SK-N-SH (cell line): ENCODE data around the gene WDR82. TPM values are rescaled to one million over a fixed set of nuclear protein-coding genes. Genes with fewer than 3 reads are reported as not detected.

ENCODE experiments used
- CTCF ChIA-PET: fragments of 300-600, 350-600 bp; formaldehyde crosslinking; extraction: SDS; loops from one replicate; lab custom pipeline; 2021; lab: Yijun Ruan, JAX
- POLR2A ChIA-PET: fragments of 350-600 bp; sonication (Branson Sonifier 250); formaldehyde crosslinking; extraction: SDS; loops from one replicate; lab custom pipeline; 2020; ENCODE audit warnings: antibody characterized with exemption, inconsistent platforms; lab: Yijun Ruan, JAX
- DNase-seq: peaks from one replicate; pipeline ENCODE4 v3.0.0; 2012
- H2AFZ ChIP-seq: fragments of 200-600 bp; sonication (generic); 2 replicates; pipeline ENCODE4 v1.8.1; 2016; ENCODE audit warnings: antibody characterized with exemption, mild to moderate bottlenecking, low read depth
- H3F3A ChIP-seq: fragments of 200-600 bp; sonication (generic); replicated peaks from 2 replicates; pipeline ENCODE3; 2016; ENCODE audit warnings: antibody characterized with exemption, mild to moderate bottlenecking; ENCODE audit not compliant: insufficient read depth
- H3K27ac ChIP-seq, 2 experiments: fragments of 200-500 bp in 1 of 2; fragments of 200-600 bp in 1 of 2; sonication (Bioruptor generic) in 1 of 2; sonication (generic), shearing (Covaris generic) in 1 of 2; 2 replicates each; pipeline versions ENCODE4 v1.5.1 to v1.6.1; 2014 to 2016; ENCODE audit warnings: low read depth in 2 of 2, inconsistent platforms in 1 of 2, low read length in 1 of 2, mild to moderate bottlenecking in 1 of 2, mixed read lengths in 1 of 2
- H3K27me3 ChIP-seq: fragments of 200-600 bp; sonication (generic), shearing (Covaris generic); 2 replicates; pipeline ENCODE4 v1.6.1; 2016; ENCODE audit warnings: mixed run types; ENCODE audit not compliant: insufficient read depth
- H3K36me3 ChIP-seq, 2 experiments: fragments of 200-500 bp in 1 of 2; fragments of 200-600 bp in 1 of 2; sonication (Bioruptor generic) in 1 of 2; sonication (generic) in 1 of 2; replicated peaks in 1 of 2; 2 replicates each; pipeline versions ENCODE3 to v1.5.1; 2014 to 2016; ENCODE audit warnings: low read length in 1 of 2, mild to moderate bottlenecking in 1 of 2; ENCODE audit not compliant: insufficient read depth in 2 of 2, control insufficient read depth in 1 of 2
- H3K4me1 ChIP-seq, 2 experiments: fragments of 200-500 bp in 1 of 2; fragments of 200-600 bp in 1 of 2; sonication (Bioruptor generic) in 1 of 2; sonication (generic), shearing (Covaris generic) in 1 of 2; 2 replicates each; pipeline versions ENCODE4 v1.5.1 to v1.6.1; 2014 to 2016; ENCODE audit warnings: low read depth in 1 of 2, low read length in 1 of 2, mixed run types in 1 of 2; ENCODE audit not compliant: insufficient read depth in 2 of 2, control insufficient read depth in 1 of 2
- H3K4me2 ChIP-seq: fragments of 200-600 bp; sonication (generic), shearing (Covaris generic); 2 replicates; pipeline ENCODE4 v1.6.1; 2017; ENCODE audit warnings: mixed run types
- H3K4me3 ChIP-seq, 2 experiments: fragments of 200-500 bp in 1 of 2; fragments of 200-600 bp in 1 of 2; sonication (Bioruptor generic) in 1 of 2; sonication (generic), shearing (Covaris generic) in 1 of 2; 2 replicates each; pipeline versions ENCODE4 v1.5.1 to v1.8.1; 2014 to 2016; ENCODE audit warnings: low read depth in 2 of 2, inconsistent platforms in 1 of 2, low read length in 1 of 2, mild to moderate bottlenecking in 1 of 2, mixed read lengths in 1 of 2, moderate library complexity in 1 of 2
- H3K79me2 ChIP-seq: fragments of 200-600 bp; sonication (generic); 2 replicates; pipeline ENCODE4 v1.8.1; 2017; ENCODE audit warnings: mild to moderate bottlenecking; ENCODE audit not compliant: insufficient read depth
- H3K9ac ChIP-seq: fragments of 200-600 bp; sonication (generic); 2 replicates; pipeline ENCODE4 v1.6.1; 2017; ENCODE audit warnings: mixed run types
- H3K9me2 ChIP-seq: fragments of 200-600 bp; sonication (generic); 2 replicates; pipeline ENCODE4 v1.6.1; 2017; ENCODE audit warnings: mixed run types
- H3K9me3 ChIP-seq: fragments of 200-600 bp; sonication (generic); 2 replicates; pipeline ENCODE4 v1.6.1; 2017; ENCODE audit warnings: mixed run types, mild to moderate bottlenecking, moderate library complexity
- H4K20me1 ChIP-seq: fragments of 200-600 bp; sonication (generic); 2 replicates; pipeline ENCODE4 v1.6.1; 2017; ENCODE audit warnings: mild to moderate bottlenecking, mixed run types; ENCODE audit not compliant: insufficient read depth
- ELF1 ChIP-seq: IDR thresholded peaks from 2 replicates; pipeline ENCODE4 v1.4.0; 2012
- FOSL2 ChIP-seq: IDR thresholded peaks from 2 replicates; pipeline ENCODE4 v1.4.0; 2012; ENCODE audit warnings: low read depth, mild to moderate bottlenecking, moderate library complexity, borderline replicate concordance
- GABPA ChIP-seq: IDR thresholded peaks from 2 replicates; pipeline ENCODE4 v1.4.0; 2012; ENCODE audit warnings: low read depth, mild to moderate bottlenecking
- JUND ChIP-seq: IDR thresholded peaks from 2 replicates; pipeline ENCODE4 v1.4.0; 2012
- MAX ChIP-seq: IDR thresholded peaks from 2 replicates; pipeline ENCODE4 v1.4.0; 2012; ENCODE audit warnings: low read depth
- PBX3 ChIP-seq: IDR thresholded peaks from 2 replicates; pipeline ENCODE4; 2012
- POLR2AphosphoS5 ChIP-seq: IDR thresholded peaks from 2 replicates; pipeline ENCODE4 v1.6.1; 2012; ENCODE audit warnings: low read depth, low read length
- REST ChIP-seq: IDR thresholded peaks from 2 replicates; pipeline ENCODE4 v1.6.1; 2012; ENCODE audit warnings: mild to moderate bottlenecking, low read depth, low read length, moderate library complexity
- RXRA ChIP-seq: IDR thresholded peaks from 2 replicates; pipeline ENCODE4 v1.4.0; 2012; ENCODE audit warnings: low read depth, mild to moderate bottlenecking, borderline replicate concordance
- SIN3A ChIP-seq: IDR thresholded peaks from 2 replicates; pipeline ENCODE4 v1.6.1; 2012; ENCODE audit warnings: low read depth, mild to moderate bottlenecking, low read length, moderate library complexity, borderline replicate concordance
- TAF1 ChIP-seq: IDR thresholded peaks from 2 replicates; pipeline ENCODE4 v1.6.1; 2012; ENCODE audit warnings: low read depth, mild to moderate bottlenecking, low read length, moderate library complexity, borderline replicate concordance
- TEAD4 ChIP-seq: IDR thresholded peaks from 2 replicates; pipeline ENCODE4 v1.4.0; 2012; ENCODE audit warnings: mild to moderate bottlenecking, borderline replicate concordance; ENCODE audit not compliant: insufficient read depth
- USF2 ChIP-seq: fragments of 150-350 bp; IDR thresholded peaks from 2 replicates; pipeline ENCODE4 v1.6.1; 2017; ENCODE audit warnings: antibody characterized with exemption, low read length, low read depth, borderline replicate concordance
- ZBTB33 ChIP-seq: IDR thresholded peaks from 2 replicates; pipeline ENCODE4 v1.4.0; 2012; ENCODE audit warnings: low read depth, borderline replicate concordance
- WGBS: methylation state at CpG from one replicate; pipeline ENCODE4 v1.1.6; 2017; ENCODE audit warnings: low lambda C conversion rate; 5-methylcytosine and 5-hydroxymethylcytosine counted together
- polyA plus RNA-seq, 3 experiments: library from polyadenylated mRNA; depleted of rRNA; stranded (reverse); fragments of >200 nt; gene quantifications; 2 replicates each; pipeline ENCODE4 v1.2.3, GENCODE V29; 2012

WDR82 gene
- polyA plus RNA-seq, 1 of the 3 experiments (the other 2 are of a cell fraction) = 41.2 TPM

- POLR2A ChIA-PET = interaction anchor here (0.7 to 1.1 kb wide), 2 partner anchors 81 to 187 kb away, joined by 3 read pairs; no protein-coding TSS in a partner anchor
- H3K9me2 ChIP-seq = no peaks in the 10 kb centered on the region
- peaks cover 12 to 19% of the 10 kb centered on the region in 2 experiments; a peak in 3 of 4 replicates for H3K4me1 ChIP-seq
- no peak for TF ChIP-seq TAF1
- peak; percentile 1; the same call in 1 of the 2 replicates for TF ChIP-seq GABPA
- TF ChIP-seq, all 33 proteins: peak for 1
- H3K4me2 ChIP-seq = peak overlapping the region; percentile 61
- H3K36me3 ChIP-seq = peaks cover 21 to 29% of the 10 kb centered on the region in 2 experiments
- H3K9me3 ChIP-seq = no peaks in the 10 kb centered on the region
- 81% methylated on average over 9 of the region's 10 CpGs for WGBS
- no peaks in the 10 kb centered on the region for H3K27me3 ChIP-seq
- H3K4me3 ChIP-seq = peak overlapping the region in 1 of 2 experiments; percentile 12; a peak in 1 of 4 replicates
- H3K9ac ChIP-seq = peak overlapping the region; percentile 45; the same call in 1 of the 2 replicates
- peaks cover 15% of the 10 kb centered on the region for H3F3A ChIP-seq
- no peaks in the 10 kb centered on the region for H4K20me1 ChIP-seq
- H3K79me2 ChIP-seq = no peaks in the 10 kb centered on the region
- no peak overlapping the region; the same call in 1 of the 2 replicates for H2AFZ ChIP-seq
- CTCF ChIA-PET = interaction anchor here (1.0 to 16.1 kb wide), 6 partner anchors 7 to 229 kb away, joined by 5 to 257 read pairs (median 8); partner anchors contain the start of gene TWF2
- no peak for DNase-seq
- H3K27ac ChIP-seq = peak overlapping the region; percentile 2 to 84
Observed at GRCh38 chr3:52217409-52217805, 61.0 kb downstream of the WDR82 start.

- DNase-seq = peak; percentile 51
- TF ChIP-seq ELF1 = peak; percentile 69; the same call in 1 of the 2 replicates
- peak; percentile 65; the same call in 1 of the 2 replicates for TF ChIP-seq REST
- TF ChIP-seq TEAD4 = peak; percentile 87
- TF ChIP-seq FOSL2 = peak; percentile 98
- no peak for TF ChIP-seq USF2
- TF ChIP-seq PBX3 = peak; percentile 94
- peak; percentile 83; the same call in 1 of the 2 replicates for TF ChIP-seq POLR2AphosphoS5
- TF ChIP-seq MAX = peak; percentile 61; the same call in 1 of the 2 replicates
- peak; percentile 85; the same call in 1 of the 2 replicates for TF ChIP-seq SIN3A
- TF ChIP-seq ZBTB33 = peak; percentile 67; the same call in 1 of the 2 replicates
- TF ChIP-seq TAF1 = no peak
- peak; percentile 60; the same call in 1 of the 2 replicates for TF ChIP-seq RXRA
- TF ChIP-seq JUND = peak; percentile 95
Observed at GRCh38 chr3:52216585-52217408, 61.7 kb downstream of the WDR82 start.

More at GRCh38 chr3:52216585-52217408, 61.7 kb downstream of the WDR82 start:
- ChIA-PET CTCF (interaction anchor here (1.2 to 16.1 kb wide), 5 partner anchors 17 to 230 kb away, joined by 3 to 257 read pairs (median 7); partner anchors contain the start of gene TWF2), POLR2A (interaction anchor here (0.7 to 1.1 kb wide), 2 partner anchors 82 to 186 kb away, joined by 3 read pairs; no protein-coding TSS in a partner anchor)
- peaks cover 26 to 34% of the 10 kb centered on the region in 2 experiments for H3K36me3 ChIP-seq
- no peaks in the 10 kb centered on the region for H3K9me2 ChIP-seq
- H3K9ac ChIP-seq = peak overlapping the region; percentile 45; the same call in 1 of the 2 replicates
- H3K4me3 ChIP-seq = peak overlapping the region in 1 of 2 experiments; percentile 12; a peak in 1 of 4 replicates
- H3K4me2 ChIP-seq = peak overlapping the region; percentile 61
- H3K4me1 ChIP-seq = peaks cover 12 to 19% of the 10 kb centered on the region in 2 experiments; a peak in 3 of 4 replicates
- peaks cover 15% of the 10 kb centered on the region for H3F3A ChIP-seq
- no peaks in the 10 kb centered on the region for H3K27me3 ChIP-seq
- peak overlapping the region; percentile 40 to 84 for H3K27ac ChIP-seq
- H3K79me2 ChIP-seq = no peaks in the 10 kb centered on the region
- H4K20me1 ChIP-seq = no peaks in the 10 kb centered on the region
- no peak overlapping the region; the same call in 1 of the 2 replicates for H2AFZ ChIP-seq
- H3K9me3 ChIP-seq = no peaks in the 10 kb centered on the region
- 35% methylated on average over 13 of the region's 13 CpGs for WGBS
